K562 (cell line): Measurements from ENCODE around the gene CLIP2. TPM values are rescaled to one million over a fixed set of nuclear protein-coding genes. Genes with fewer than 3 reads are reported as not detected.

Experiments used
- AFF4 ChIP-seq: sonication (generic); formaldehyde crosslinking; IDR thresholded peaks from 2 replicates; pipeline ENCODE4 v1.8.0; 2023; ENCODE audit warnings: mild to moderate bottlenecking, missing genetic modification reagents
- BRD9 ChIP-seq: fragments of 450-650 bp; IDR thresholded peaks from 2 replicates; pipeline ENCODE4 v1.6.1; 2018; ENCODE audit warnings: low read depth; ENCODE audit not compliant: partially characterized antibody
- CBX8 ChIP-seq: fragments of 200-600 bp; sonication (generic); IDR thresholded peaks from 2 replicates; pipeline ENCODE4 v1.6.1; 2012; ENCODE audit warnings: borderline replicate concordance, mixed run types, low read depth, mild to moderate bottlenecking, moderate library complexity, mixed read lengths, low read length, control low read depth, inconsistent platforms; ENCODE audit not compliant: poor library complexity, severe bottlenecking; ENCODE audit errors: extremely low read depth
- CREBBP ChIP-seq: IDR thresholded peaks from one replicate; pipeline ENCODE4 v1.6.1; 2012; ENCODE audit warnings: low read depth, mild to moderate bottlenecking, control low read depth, inconsistent platforms, low read length
- ESRRA ChIP-seq: fragments of 450-650 bp; IDR thresholded peaks from 2 replicates; pipeline ENCODE4 v1.6.1; 2014; ENCODE audit warnings: low read depth, mild to moderate bottlenecking, moderate library complexity, borderline replicate concordance
- GTF2A2 ChIP-seq: IDR thresholded peaks from 2 replicates; pipeline ENCODE4 v1.6.1; 2016; ENCODE audit warnings: mild to moderate bottlenecking, missing genetic modification characterization, missing compliant biosample characterization
- HNRNPL ChIP-seq: fragments of 200-400 bp; formaldehyde crosslinking; IDR thresholded peaks from 2 replicates; pipeline ENCODE4 v1.6.1; 2017; ENCODE audit warnings: low read depth, mild to moderate bottlenecking, low read length
- MTA2 ChIP-seq: fragments of 450-650 bp; IDR thresholded peaks from 2 replicates; pipeline ENCODE4 v1.6.1; 2016; ENCODE audit warnings: low read depth
- RHOXF2B ChIP-seq: fragments of 250-450 bp; sonication (Bioruptor Pico); conservative IDR thresholded peaks from 2 replicates; pipeline ENCODE4 v1.5.1; 2021
- TEAD1 ChIP-seq, 2 experiments: fragments of 450-650 bp in 1 of 2; sonication (generic) in 1 of 2; formaldehyde crosslinking; IDR thresholded peaks; 2 replicates each; pipeline versions ENCODE4 v1.4.0 to v1.8.0; 2020 to 2022; ENCODE audit warnings: mild to moderate bottlenecking in 2 of 2, missing genetic modification reagents in 1 of 2
- THAP7 ChIP-seq: fragments of 250-450 bp; sonication (Bioruptor Pico); IDR thresholded peaks from 2 replicates; pipeline ENCODE4 v1.5.0; 2021
- TRIM28 ChIP-seq: fragments of 450-650 bp; IDR thresholded peaks from 2 replicates; pipeline ENCODE4 v1.6.1; 2017
- XRCC4 ChIP-seq: IDR thresholded peaks from one replicate; pipeline ENCODE4 v1.6.1; 2011; ENCODE audit not compliant: insufficient read depth, insufficient read length; ENCODE audit errors: extremely low read depth
- ZBTB17 ChIP-seq: fragments of 450-650 bp; formaldehyde crosslinking; IDR thresholded peaks from 2 replicates; pipeline ENCODE4 v1.4.0; 2020; ENCODE audit warnings: mild to moderate bottlenecking
- ZBTB26 ChIP-seq: fragments of 450-650 bp; formaldehyde crosslinking; IDR thresholded peaks from 2 replicates; pipeline ENCODE4 v1.4.0; 2022; ENCODE audit warnings: missing genetic modification characterization
- ZFP91 ChIP-seq: sonication (generic); formaldehyde crosslinking; IDR thresholded peaks from 2 replicates; pipeline ENCODE4 v1.8.0; 2022; ENCODE audit warnings: mild to moderate bottlenecking, missing genetic modification reagents
- ZNF253 ChIP-seq: fragments of 250-450 bp; sonication (Bioruptor Pico); conservative IDR thresholded peaks from 2 replicates; pipeline ENCODE4 v1.6.1; 2021; ENCODE audit warnings: mild to moderate bottlenecking
- ZNF280A ChIP-seq: fragments of 450-650 bp; IDR thresholded peaks from 2 replicates; pipeline ENCODE4 v1.6.1; 2018; ENCODE audit warnings: mild to moderate bottlenecking, low read depth; ENCODE audit not compliant: partially characterized antibody
- ZNF3 ChIP-seq: fragments of 250-450 bp; sonication (Bioruptor Pico); IDR thresholded peaks from 2 replicates; pipeline ENCODE4 v1.5.0; 2021; ENCODE audit warnings: mild to moderate bottlenecking, moderate library complexity
- polyA plus RNA-seq, 8 experiments: library from polyadenylated mRNA; depleted of rRNA in 4 of 8; stranded (reverse) in 5 of 8; unstranded in 3 of 8; fragments of >200 nt; fragmentation: Nextera tagmentation in 2 of 8; fragmentation: Illumina TruSeq in 1 of 8; extraction: Ambion mirVana in 2 of 8; extraction: Trizol in 1 of 8; gene quantifications; 2 replicates each; pipeline versions ENCODE4 v1.2.1 to v1.2.3, GENCODE V29; 2011 to 2014; ENCODE audit warnings: inconsistent platforms in 1 of 8, missing spikeins in 1 of 8
- total RNA-seq, 7 experiments: library from RNA; depleted of rRNA in 6 of 7; stranded (reverse); fragments of >200 nt in 6 of 7; fragmentation: Illumina TruSeq in 2 of 7; extraction: Trizol in 2 of 7; gene quantifications; 2 replicates each; pipeline versions ENCODE4 v1.2.1 to v1.2.3, GENCODE V29; 2011 to 2021; ENCODE audit warnings: low replicate concordance in 1 of 7

The CLIP2 gene
- total and polyA plus RNA-seq, 9 of the 15 experiments (the other 6 are each of a cell fraction or from before 2014, with no cell fraction given): 0.07 to 5.4 (median 2.1) TPM

GRCh38 chr7:74272305-74273038 lies 16.7 kb upstream of the CLIP2 start (continued):
- no peak for TF ChIP-seq ZNF253
- TF ChIP-seq THAP7: no peak
- no peak for TF ChIP-seq RHOXF2B
- 0 out of 4 replicates have a peak, but pooled peaks of 1 of the 2 experiments have one; percentile 48 for TF ChIP-seq TEAD1 (CRISPR knock-in tag; IDR thresholded peaks at IDR 0.05)
- TF ChIP-seq HNRNPL: no peak
- TF ChIP-seq TRIM28: 0 out of 2 replicates have a peak, but pooled peaks have one; percentile 23
- TF ChIP-seq AFF4 (CRISPR knock-in tag): no peak
- TF ChIP-seq ZNF3: no peak
- TF ChIP-seq CBX8: no peak
- no peak for TF ChIP-seq ZFP91 (CRISPR knock-in tag)
- TF ChIP-seq BRD9: peak; percentile 67
- no peak for TF ChIP-seq CREBBP
- peak; percentile 19; the same call in 1 of the 2 replicates for TF ChIP-seq MTA2
- TF ChIP-seq ESRRA: no peak
- peak; percentile 74; the same call in 1 of the 2 replicates for TF ChIP-seq ZBTB17 (CRISPR knock-in tag)
- TF ChIP-seq ZNF280A: no peak
- TF ChIP-seq XRCC4: no peak
- no peak for TF ChIP-seq GTF2A2 (tag)
- TF ChIP-seq ZBTB26: no peak
